Keratinocyte (primary cell): Measurements from ENCODE around the gene CORO1A.

Experiments
- EZH2 ChIP-seq: IDR thresholded peaks from one replicate; pipeline ENCODE4 v1.6.1; 2012; ENCODE audit warnings: inconsistent platforms, mild to moderate bottlenecking, low read length, moderate library complexity
- TF ChIP-seq, protein P1 (sequence below), 3 experiments: IDR thresholded peaks in 1 of 3; conservative IDR thresholded peaks in 1 of 3; optimal IDR thresholded peaks in 1 of 3; 2 replicates in 2 of 3; 3 replicates in 1 of 3; pipeline versions ENCODE3 to v1.5.1; 2011; ENCODE audit warnings: low read length in 3 of 3, mild to moderate bottlenecking in 3 of 3, moderate library complexity in 2 of 3, control low read depth in 1 of 3, inconsistent platforms in 1 of 3; ENCODE audit not compliant: insufficient read depth in 2 of 3; ENCODE audit errors: extremely low read depth in 1 of 3

DNA sequence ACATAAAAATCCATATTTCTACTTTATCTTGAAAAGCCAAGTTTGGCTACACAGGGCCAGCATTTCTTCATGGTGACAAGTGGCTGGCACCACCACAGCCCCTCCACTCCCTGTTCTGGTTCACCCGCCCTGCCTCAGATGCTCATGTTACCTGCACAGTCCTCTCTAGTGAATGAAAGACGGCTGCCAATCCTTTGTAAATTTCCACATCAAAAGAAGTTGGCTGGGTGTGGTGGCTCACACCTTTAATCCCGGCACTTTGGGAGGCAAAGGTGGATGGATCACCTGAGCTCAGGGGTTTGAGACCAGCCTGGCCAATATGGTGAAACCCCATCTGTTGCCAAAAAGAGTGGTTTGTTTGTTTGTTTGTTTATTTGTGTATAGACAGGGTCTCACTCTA lies 19.9 kb upstream of the CORO1A start:
- TF ChIP-seq, protein P1, sequence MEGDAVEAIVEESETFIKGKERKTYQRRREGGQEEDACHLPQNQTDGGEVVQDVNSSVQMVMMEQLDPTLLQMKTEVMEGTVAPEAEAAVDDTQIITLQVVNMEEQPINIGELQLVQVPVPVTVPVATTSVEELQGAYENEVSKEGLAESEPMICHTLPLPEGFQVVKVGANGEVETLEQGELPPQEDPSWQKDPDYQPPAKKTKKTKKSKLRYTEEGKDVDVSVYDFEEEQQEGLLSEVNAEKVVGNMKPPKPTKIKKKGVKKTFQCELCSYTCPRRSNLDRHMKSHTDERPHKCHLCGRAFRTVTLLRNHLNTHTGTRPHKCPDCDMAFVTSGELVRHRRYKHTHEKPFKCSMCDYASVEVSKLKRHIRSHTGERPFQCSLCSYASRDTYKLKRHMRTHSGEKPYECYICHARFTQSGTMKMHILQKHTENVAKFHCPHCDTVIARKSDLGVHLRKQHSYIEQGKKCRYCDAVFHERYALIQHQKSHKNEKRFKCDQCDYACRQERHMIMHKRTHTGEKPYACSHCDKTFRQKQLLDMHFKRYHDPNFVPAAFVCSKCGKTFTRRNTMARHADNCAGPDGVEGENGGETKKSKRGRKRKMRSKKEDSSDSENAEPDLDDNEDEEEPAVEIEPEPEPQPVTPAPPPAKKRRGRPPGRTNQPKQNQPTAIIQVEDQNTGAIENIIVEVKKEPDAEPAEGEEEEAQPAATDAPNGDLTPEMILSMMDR (optimal IDR thresholded peaks at IDR 0.05 in 1 of 3, IDR thresholded peaks at IDR 0.05 in 1 of 3, conservative IDR thresholded peaks at IDR 0.05 in 1 of 3; ENCODE audit: extremely low read depth in 1 of 3, insufficient read depth in 2 of 3, low read length in 3 of 3) = no peak
- TF ChIP-seq EZH2 = no peak
